Stomach (tissue), 9 donors: ENCODE measurements around the gene DOCK4. TPM values are rescaled to one million over a fixed set of nuclear protein-coding genes. Genes with fewer than 3 reads are reported as not detected.

Experiments used
- DNase-seq, 2 donors: peaks; one replicate each; pipeline versions ENCODE4 v3.0.0 to v3.0.0-alpha.2; 2013 to 2019
- H3K27ac ChIP-seq, 5 donors: fragments of 200-600 bp in 4 of 5; sonication (generic) in 4 of 5; one replicate each; pipeline ENCODE4 v1.5.1; 2013 to 2019; ENCODE audit warnings: mild to moderate bottlenecking in 1 of 5, moderate library complexity in 1 of 5
- H3K27me3 ChIP-seq, 3 donors: fragments of 200-600 bp; sonication (generic); one replicate each; pipeline ENCODE4 v1.5.1; 2017 to 2019; ENCODE audit warnings: mixed run types in 1 of 3
- H3K36me3 ChIP-seq, 4 donors: fragments of 200-600 bp; sonication (generic); 1 replicate in 3 of 4; 2 replicates in 1 of 4; pipeline ENCODE4 v1.5.1; 2016 to 2019
- H3K4me1 ChIP-seq, 4 donors: fragments of 200-600 bp; sonication (generic); one replicate each; pipeline ENCODE4 v1.5.1; 2016 to 2019
- H3K4me3 ChIP-seq, 4 donors: fragments of 200-600 bp; sonication (generic) in 3 of 4; one replicate each; pipeline ENCODE4 v1.5.1; 2016 to 2019; ENCODE audit warnings: mild to moderate bottlenecking in 1 of 4
- H3K9me3 ChIP-seq, 4 donors: fragments of 200-600 bp; sonication (generic); one replicate each; pipeline ENCODE4 v1.5.1; 2016 to 2019
- EP300 ChIP-seq: sonication (generic); formaldehyde crosslinking; IDR thresholded peaks from one replicate; pipeline ENCODE4 v1.6.1; 2017; ENCODE audit warnings: antibody characterized with exemption
- POLR2A ChIP-seq, 4 donors: fragments of 450-650 bp; IDR thresholded peaks; one replicate each; pipeline ENCODE4 v1.6.1; 2016; ENCODE audit warnings: antibody characterized with exemption in 4 of 4, control low read depth in 2 of 4, mild to moderate bottlenecking in 1 of 4, moderate library complexity in 1 of 4
- POLR2AphosphoS5 ChIP-seq, 3 donors: sonication (generic); formaldehyde crosslinking; IDR thresholded peaks; one replicate each; pipeline ENCODE4 v1.6.1; 2016; ENCODE audit warnings: antibody characterized with exemption in 3 of 3
- WGBS, 5 donors: extraction: QIAGEN DNeasy Blood & Tissue Kit in 3 of 5; methylation state at CpG; one replicate each; pipeline versions ENCODE4 v1.1.5 to v1.1.7; 2013 to 2018; 5-methylcytosine and 5-hydroxymethylcytosine counted together
- intact Hi-C: fragments of 100-400 bp; cut with DNase I; formaldehyde crosslinking; loops from one replicate; pipeline ENCODE4 v1.15.1; 2023; ENCODE audit warnings: low total_unique reads
- polyA plus RNA-seq, 3 donors: library from polyadenylated mRNA; stranded (reverse); fragments of 200-250 nt; gene quantifications; one replicate each; pipeline ENCODE4 v1.2.3, GENCODE V29; 2013
- total RNA-seq, 5 donors: library from RNA; depleted of rRNA; stranded (reverse); fragments of >200 nt; gene quantifications; one replicate each; pipeline versions ENCODE4 v1.1.0 to v1.2.3, GENCODE V29; 2014 to 2016
- TF ChIP-seq, protein P1 (sequence below), 7 experiments: fragments of 450-650 bp in 4 of 7; fragments of 200-600 bp in 3 of 7; sonication (generic) in 3 of 7; IDR thresholded peaks; one replicate each; pipeline ENCODE4 v1.5.1; 2016 to 2019; ENCODE audit warnings: antibody characterized with exemption in 7 of 7, control low read depth in 2 of 7, mild to moderate bottlenecking in 1 of 7
- donor health status: healthy with polysubstance abuse.
- donor health status: Bipolar disorder and iron deficiency.
- donor health status: healthy.

Gene DOCK4
- total and polyA plus RNA-seq, 8 donors: 1.1 to 54.9 (median 16.4) TPM

DNA sequence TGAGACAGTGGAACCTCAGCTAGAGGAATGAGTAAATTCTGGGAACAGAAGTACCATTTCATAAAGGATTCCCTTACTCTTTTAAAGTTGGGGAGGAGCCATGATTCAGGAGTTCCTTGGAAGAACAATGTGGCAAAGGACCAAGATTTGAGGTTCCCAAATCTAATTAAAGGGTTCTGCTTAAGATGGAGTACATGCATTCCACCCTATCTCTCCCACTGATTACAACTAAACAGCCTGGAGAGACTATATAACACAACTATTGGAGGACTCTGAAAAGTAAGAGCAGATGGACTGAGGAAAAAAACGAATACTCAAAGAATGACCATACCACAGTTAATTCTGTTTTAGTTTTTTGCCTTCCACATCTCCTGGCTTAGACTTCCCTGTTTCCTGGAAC, 431.0 kb downstream of the DOCK4 start:
- no peak for DNase-seq
- Histone ChIP-seq H3K4me1 (no peaks in the 10 kb centered on the region), H3K9me3 (peaks cover 0 to 17% (median 13%) of the 10 kb centered on the region in 4 donors), H3K27me3 (no peaks in the 10 kb centered on the region), H3K27ac (no peak overlapping the region), H3K4me3 (no peak overlapping the region), H3K36me3 (peaks cover 0 to 30% (median 12%) of the 10 kb centered on the region in 4 donors)
- whole genome bisulfite sequencing, 5 donors: 71 to 89% (median 84%) methylated on average over 1 of the region's 1 CpG
- TF ChIP-seq POLR2AphosphoS5 (IDR thresholded peaks at IDR 0.05): no peak
- no peak for TF ChIP-seq POLR2A (IDR thresholded peaks at IDR 0.05)
- TF ChIP-seq, protein P1, sequence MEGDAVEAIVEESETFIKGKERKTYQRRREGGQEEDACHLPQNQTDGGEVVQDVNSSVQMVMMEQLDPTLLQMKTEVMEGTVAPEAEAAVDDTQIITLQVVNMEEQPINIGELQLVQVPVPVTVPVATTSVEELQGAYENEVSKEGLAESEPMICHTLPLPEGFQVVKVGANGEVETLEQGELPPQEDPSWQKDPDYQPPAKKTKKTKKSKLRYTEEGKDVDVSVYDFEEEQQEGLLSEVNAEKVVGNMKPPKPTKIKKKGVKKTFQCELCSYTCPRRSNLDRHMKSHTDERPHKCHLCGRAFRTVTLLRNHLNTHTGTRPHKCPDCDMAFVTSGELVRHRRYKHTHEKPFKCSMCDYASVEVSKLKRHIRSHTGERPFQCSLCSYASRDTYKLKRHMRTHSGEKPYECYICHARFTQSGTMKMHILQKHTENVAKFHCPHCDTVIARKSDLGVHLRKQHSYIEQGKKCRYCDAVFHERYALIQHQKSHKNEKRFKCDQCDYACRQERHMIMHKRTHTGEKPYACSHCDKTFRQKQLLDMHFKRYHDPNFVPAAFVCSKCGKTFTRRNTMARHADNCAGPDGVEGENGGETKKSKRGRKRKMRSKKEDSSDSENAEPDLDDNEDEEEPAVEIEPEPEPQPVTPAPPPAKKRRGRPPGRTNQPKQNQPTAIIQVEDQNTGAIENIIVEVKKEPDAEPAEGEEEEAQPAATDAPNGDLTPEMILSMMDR (IDR thresholded peaks at IDR 0.05): no peak
- TF ChIP-seq EP300: no peak
- intact Hi-C loops: no loop called here

DNA sequence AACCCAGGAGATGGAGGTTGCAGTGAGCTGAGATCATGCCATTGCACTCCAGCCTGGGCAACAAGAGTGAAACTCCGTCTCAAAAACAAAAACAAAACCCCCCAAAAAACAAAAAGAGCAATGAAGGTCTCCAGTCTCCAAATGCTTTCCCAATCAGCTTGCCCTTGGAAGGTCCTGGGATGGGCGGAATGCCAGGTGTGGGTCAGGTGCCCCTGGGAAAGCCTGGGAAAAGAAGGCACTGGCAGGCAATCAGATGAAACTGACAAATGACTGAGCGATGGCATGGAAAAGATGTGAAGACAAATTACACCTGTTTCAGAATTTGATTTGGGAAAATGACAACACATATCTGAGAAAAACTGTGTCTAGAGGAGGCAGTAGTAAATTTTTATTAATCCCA, 433.5 kb downstream of the DOCK4 start:
- 88 to 97% (median 93%) methylated on average over 3 of the region's 3 CpGs for WGBS, 5 donors
- intact Hi-C loops: no loop called here
- Histone ChIP-seq H3K4me3 (no peak overlapping the region), H3K27ac (no peak overlapping the region), H3K9me3 (peaks cover 0 to 13% (median 11%) of the 10 kb centered on the region in 4 donors), H3K4me1 (no peaks in the 10 kb centered on the region), H3K36me3 (peaks cover 0 to 31% (median 18%) of the 10 kb centered on the region in 4 donors), H3K27me3 (no peaks in the 10 kb centered on the region)
- DNase-seq: no peak
- TF ChIP-seq POLR2A (IDR thresholded peaks at IDR 0.05): no peak
- TF ChIP-seq, protein P1 (IDR thresholded peaks at IDR 0.05): no peak

GRCh38 chr7:111771638-111772037, 434.6 kb downstream of the DOCK4 start:
- Histone ChIP-seq H3K36me3 (peaks cover 0 to 20% (median 12%) of the 10 kb centered on the region in 4 donors), H3K27me3 (no peaks in the 10 kb centered on the region), H3K27ac (no peak overlapping the region), H3K4me3 (no peak overlapping the region), H3K4me1 (no peaks in the 10 kb centered on the region), H3K9me3 (peaks cover 0 to 4% (median 2%) of the 10 kb centered on the region in 4 donors)
- DNase-seq: no peak
- intact Hi-C loops: no loop called here
- TF ChIP-seq, protein P1 (IDR thresholded peaks at IDR 0.05): no peak
- TF ChIP-seq POLR2AphosphoS5 (IDR thresholded peaks at IDR 0.05): no peak
- WGBS, 5 donors: 90 to 94% (median 92%) methylated on average over 5 of the region's 5 CpGs

GRCh38 chr7:111770116-111770515, 436.1 kb downstream of the DOCK4 start:
- H3K36me3 ChIP-seq: peaks cover 0 to 13% (median 11%) of the 10 kb centered on the region in 4 donors
- TF ChIP-seq, protein P1 (IDR thresholded peaks at IDR 0.05): no peak
- TF ChIP-seq POLR2A (IDR thresholded peaks at IDR 0.05): no peak
- TF ChIP-seq POLR2AphosphoS5 (IDR thresholded peaks at IDR 0.05): no peak
- WGBS, 5 donors: 54 to 73% (median 58%) methylated on average over 2 of the region's 2 CpGs
- H3K4me3 ChIP-seq: no peak overlapping the region
- H3K27ac ChIP-seq: no peak overlapping the region
- no peaks in the 10 kb centered on the region for H3K4me1 ChIP-seq
- no peaks in the 10 kb centered on the region for H3K27me3 ChIP-seq
- H3K9me3 ChIP-seq: no peaks in the 10 kb centered on the region
- no peak for DNase-seq
- intact Hi-C loops: no loop called here
